ENCODE measurements around the gene ACTG1.

Gene ACTG1

GRCh38 chr17:81545160-81545949, 32.8 kb upstream of the ACTG1 start:
- no peak for DNase-seq (ENCODE audit: low spot score)

- no peak for DNase-seq (ENCODE audit: low spot score)
Observed at GRCh38 chr17:81544281-81544974, 31.8 kb upstream of the ACTG1 start.

GRCh38 chr17:81543756-81544155, 31.2 kb upstream of the ACTG1 start:
- no peak for DNase-seq (ENCODE audit: low spot score)

- no peak for DNase-seq (ENCODE audit: low spot score)
Observed at GRCh38 chr17:81543339-81543675, 30.7 kb upstream of the ACTG1 start.

GRCh38 chr17:81542431-81543338, 30.1 kb upstream of the ACTG1 start:
- no peak for DNase-seq (ENCODE audit: low spot score)

GRCh38 chr17:81541123-81541522, 28.5 kb upstream of the ACTG1 start:
- DNase-seq (ENCODE audit: low spot score): no peak

- DNase-seq (ENCODE audit: low spot score): no peak
Observed at GRCh38 chr17:81540676-81541027, 28.1 kb upstream of the ACTG1 start.

GRCh38 chr17:81539961-81540675, 27.5 kb upstream of the ACTG1 start:
- no peak for DNase-seq (ENCODE audit: low spot score)

GRCh38 chr17:81539571-81539900, 26.9 kb upstream of the ACTG1 start:
- DNase-seq (ENCODE audit: low spot score): no peak

GRCh38 chr17:81538651-81539570, 26.3 kb upstream of the ACTG1 start:
- no peak for DNase-seq (ENCODE audit: low spot score)

- no peak for DNase-seq (ENCODE audit: low spot score)
Observed at GRCh38 chr17:81537856-81538555, 25.4 kb upstream of the ACTG1 start.

- no peak for DNase-seq (ENCODE audit: low spot score)
Observed at GRCh38 chr17:81537343-81537855, 24.8 kb upstream of the ACTG1 start.

- no peak for DNase-seq (ENCODE audit: low spot score)
Observed at GRCh38 chr17:81536299-81537290, 24.0 kb upstream of the ACTG1 start.

- DNase-seq (ENCODE audit: low spot score): no peak
Observed at GRCh38 chr17:81535480-81536298, 23.1 kb upstream of the ACTG1 start.

GRCh38 chr17:81535007-81535328, 22.4 kb upstream of the ACTG1 start:
- no peak for DNase-seq (ENCODE audit: low spot score)

GRCh38 chr17:81534157-81535006, 21.8 kb upstream of the ACTG1 start:
- no peak for DNase-seq (ENCODE audit: low spot score)
